Heart left ventricle (tissue), 16 donors: ENCODE data around the gene SGF29. TPM values are rescaled to one million over a fixed set of nuclear protein-coding genes. Genes with fewer than 3 reads are reported as not detected.

Experiments
- ATAC-seq, 4 donors: fragments of 200-7000 bp; cut with Tn5 transposase; one replicate each; pipeline ENCODE4 v1.9.1; 2020 to 2022; ENCODE audit warnings: moderate library complexity in 4 of 4, mild to moderate bottlenecking in 3 of 4, moderate number of reproducible peaks in 1 of 4
- DNase-seq, 5 donors: peaks; one replicate each; pipeline ENCODE4 v3.0.0-alpha.2; 2020
- H3K27ac ChIP-seq, 12 donors: fragments of 200-600 bp; sonication (generic) in 4 of 12; one replicate each; pipeline versions ENCODE4 v1.5.0 to v1.8.0; 2016 to 2022; ENCODE audit warnings: mild to moderate bottlenecking in 2 of 12
- H3K27me3 ChIP-seq, 9 donors: fragments of 200-600 bp; sonication (generic) in 2 of 9; one replicate each; pipeline versions ENCODE4 v1.5.1 to v1.8.0; 2016 to 2022; ENCODE audit warnings: mild to moderate bottlenecking in 3 of 9
- H3K36me3 ChIP-seq, 9 donors: fragments of 200-600 bp; sonication (generic) in 2 of 9; one replicate each; pipeline versions ENCODE4 v1.5.0 to v1.8.0; 2018 to 2022; ENCODE audit warnings: mild to moderate bottlenecking in 2 of 9
- H3K4me1 ChIP-seq, 12 donors: fragments of 200-600 bp; sonication (generic) in 4 of 12; one replicate each; pipeline versions ENCODE4 v1.5.0 to v1.8.0; 2016 to 2022; ENCODE audit warnings: mild to moderate bottlenecking in 3 of 12
- H3K4me3 ChIP-seq, 12 donors: fragments of 200-600 bp; sonication (generic) in 4 of 12; one replicate each; pipeline versions ENCODE4 v1.5.0 to v1.8.0; 2017 to 2022; ENCODE audit warnings: mild to moderate bottlenecking in 9 of 12, moderate library complexity in 4 of 12
- H3K9me3 ChIP-seq, 12 donors: fragments of 200-600 bp; sonication (generic) in 4 of 12; one replicate each; pipeline versions ENCODE4 v1.5.0 to v1.8.0; 2016 to 2022; ENCODE audit warnings: mild to moderate bottlenecking in 1 of 12
- CTCF ChIP-seq, 12 donors: fragments of 200-600 bp; sonication (generic) in 4 of 12; IDR thresholded peaks; one replicate each; pipeline versions ENCODE4 v1.5.0 to v1.8.0; 2018 to 2022; ENCODE audit warnings: antibody characterized with exemption in 12 of 12, mild to moderate bottlenecking in 5 of 12
- POLR2A ChIP-seq, 2 donors: fragments of 450-650 bp; IDR thresholded peaks; one replicate each; pipeline ENCODE4 v1.6.1; 2017; ENCODE audit warnings: antibody characterized with exemption in 2 of 2, mild to moderate bottlenecking in 2 of 2, moderate library complexity in 2 of 2
- WGBS, 4 donors: extraction: QIAGEN DNeasy Blood & Tissue Kit in 2 of 4; methylation state at CpG; one replicate each; pipeline versions ENCODE4 v1.1.5 to v1.1.7; 2013 to 2018; 5-methylcytosine and 5-hydroxymethylcytosine counted together
- intact Hi-C, 10 donors: fragments of 100-400 bp; cut with DNase I; formaldehyde crosslinking; loops; one replicate each; pipeline versions ENCODE4 v1.11.1 to v1.14.2; 2022
- polyA plus RNA-seq, 2 donors: library from polyadenylated mRNA; stranded (reverse); fragments of 200-250 nt; gene quantifications; one replicate each; pipeline ENCODE4 v1.2.3, GENCODE V29; 2013
- total RNA-seq, 9 donors: library from RNA; depleted of rRNA in 2 of 9; stranded (reverse); fragments of >200 nt in 2 of 9; fragmentation: NEBNext Ultra II Directional in 3 of 9; extraction: Animal tissue kit (Norgen Biotek cat#: 25700) in 3 of 9; gene quantifications; one replicate each; pipeline versions ENCODE4 v1.1.0 to v1.2.4, GENCODE V29; 2016 to 2023
- donor health status: ischemic (EF 13 %, LVEDD 7.1; RV severe dilation, severe dysfunction).
- donor health status: healthy with polysubstance abuse.
- donor health status: DM: no; HTN: yes; CAD: no.
- donor health status: DM: no; HTN: no; CAD: no.
- donor health status: ischemic (EF 25% LVEDD 6.9; RV normal size, moderate dysfunction).
- donor health status: ischemic (EF 25% LVEDD 5.7; RV mildly dilated, moderate dysfunction).
- donor health status: healthy.
- donor health status: DM: yes; HTN: yes; CAD: no.
- donor health status: ischemic (EF 35%, LVEDD 5.7; RV mildly dilated, moderate dysfunction).
- donor health status: nonischemic (EF 11% LVEDD 7.7; RV severe dilation, severe dysfunction).
- donor health status: DM: yes; HTN: yes; CAD: no.
- donor health status: PGD.
- donor health status: ischemic (EF 29% LVEDD 5.4; RV normal size, mild dysfunction).
- donor health status: nonischemic (EF 23%, LVEDD 6.1; RV moderate dilation, normal function).

The SGF29 gene
- total and polyA plus RNA-seq, 11 donors, result 11.1 to 27.9 (median 15.6) TPM

GRCh38 chr16:28520672-28521071 lies 33.0 kb upstream of the SGF29 start:
- 71 to 80% (median 77%) methylated on average over 7 of the region's 7 CpGs for whole genome bisulfite sequencing, 4 donors
- H3K27ac ChIP-seq, result no peak overlapping the region
- TF ChIP-seq POLR2A (IDR thresholded peaks at IDR 0.05), result no peak
- TF ChIP-seq CTCF (IDR thresholded peaks at IDR 0.05), result no peak
- intact Hi-C loops, result no loop called here
- peaks cover 0 to 13% (median 0%) of the 10 kb centered on the region in 12 donors for H3K4me1 ChIP-seq
- DNase-seq (no peak), ATAC-seq (no peak)
- H3K4me3 ChIP-seq, result no peak overlapping the region
- H3K27me3 ChIP-seq, result no peaks in the 10 kb centered on the region
- H3K36me3 ChIP-seq, result no peaks in the 10 kb centered on the region
- H3K9me3 ChIP-seq, result no peaks in the 10 kb centered on the region

- H3K27ac ChIP-seq, result no peak overlapping the region
- H3K9me3 ChIP-seq, result no peaks in the 10 kb centered on the region
- H3K27me3 ChIP-seq, result no peaks in the 10 kb centered on the region
- no peaks in the 10 kb centered on the region for H3K36me3 ChIP-seq
- WGBS, 4 donors, result 85 to 92% (median 90%) methylated on average over 6 of the region's 6 CpGs
- no peak overlapping the region for H3K4me3 ChIP-seq
- DNase-seq, result no peak
- no peak for ATAC-seq
- intact Hi-C loops, result no loop called here
- peaks cover 0 to 13% (median 0%) of the 10 kb centered on the region in 12 donors for H3K4me1 ChIP-seq
- TF ChIP-seq CTCF (IDR thresholded peaks at IDR 0.05) (no peak), POLR2A (IDR thresholded peaks at IDR 0.05) (no peak)
Observed at GRCh38 chr16:28521436-28521835, 32.3 kb upstream of the SGF29 start.

- WGBS, 4 donors, result 80 to 86% (median 83%) methylated on average over 11 of the region's 11 CpGs
- Histone ChIP-seq H3K4me3 (no peak overlapping the region), H3K9me3 (no peaks in the 10 kb centered on the region), H3K27me3 (no peaks in the 10 kb centered on the region), H3K27ac (no peak overlapping the region), H3K4me1 (peaks cover 0 to 13% (median 0%) of the 10 kb centered on the region in 12 donors), H3K36me3 (no peaks in the 10 kb centered on the region)
- ATAC-seq (no peak), DNase-seq (no peak)
- no peak for TF ChIP-seq CTCF (IDR thresholded peaks at IDR 0.05)
- TF ChIP-seq POLR2A (IDR thresholded peaks at IDR 0.05), result no peak
- intact Hi-C loops, result no loop called here
Observed at GRCh38 chr16:28522792-28523191, 30.9 kb upstream of the SGF29 start.

DNA sequence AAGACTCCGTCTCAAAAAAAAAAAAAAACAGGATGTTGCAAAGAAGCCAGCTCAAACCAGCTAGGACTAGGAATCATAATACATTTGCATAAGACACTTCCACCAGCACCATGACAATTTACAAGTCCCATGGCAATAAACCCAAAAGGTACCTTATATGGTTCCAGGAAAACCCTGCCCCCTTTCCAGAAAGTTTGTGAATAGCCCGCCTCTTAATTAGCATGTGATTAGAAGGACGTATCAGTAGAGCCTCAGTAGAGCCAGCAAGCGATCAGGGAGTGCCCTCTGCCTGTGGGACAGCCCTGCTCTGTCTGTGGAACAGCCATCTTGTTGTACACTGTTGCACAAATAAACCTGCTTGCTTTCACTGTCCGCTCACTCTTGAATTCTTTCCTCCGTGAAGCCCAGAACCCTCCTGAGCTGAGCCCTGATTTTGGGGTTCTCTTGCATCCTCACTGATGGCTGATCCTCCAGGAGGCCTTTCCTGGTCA lies 29.0 kb upstream of the SGF29 start:
- no peak for TF ChIP-seq POLR2A (IDR thresholded peaks at IDR 0.05)
- no peak for TF ChIP-seq CTCF (IDR thresholded peaks at IDR 0.05)
- DNase-seq (no peak), ATAC-seq (no peak)
- intact Hi-C loops, result no loop called here
- no peaks in the 10 kb centered on the region for H3K9me3 ChIP-seq
- H3K27me3 ChIP-seq, result no peaks in the 10 kb centered on the region
- no peak overlapping the region for H3K27ac ChIP-seq
- no peak overlapping the region for H3K4me3 ChIP-seq
- H3K4me1 ChIP-seq, result peaks cover 0 to 13% (median 0%) of the 10 kb centered on the region in 12 donors
- 72 to 79% (median 74%) methylated on average over 6 of the region's 6 CpGs for WGBS, 4 donors
- no peaks in the 10 kb centered on the region for H3K36me3 ChIP-seq
